Glomerular visceral epithelial cell (primary cell): ENCODE data around the gene ANXA3.

Source experiments
- DNase-seq: peaks from one replicate; pipeline ENCODE4 v3.0.0-alpha.2; 2016; ENCODE audit errors: extremely low spot score

ANXA3 gene

DNA sequence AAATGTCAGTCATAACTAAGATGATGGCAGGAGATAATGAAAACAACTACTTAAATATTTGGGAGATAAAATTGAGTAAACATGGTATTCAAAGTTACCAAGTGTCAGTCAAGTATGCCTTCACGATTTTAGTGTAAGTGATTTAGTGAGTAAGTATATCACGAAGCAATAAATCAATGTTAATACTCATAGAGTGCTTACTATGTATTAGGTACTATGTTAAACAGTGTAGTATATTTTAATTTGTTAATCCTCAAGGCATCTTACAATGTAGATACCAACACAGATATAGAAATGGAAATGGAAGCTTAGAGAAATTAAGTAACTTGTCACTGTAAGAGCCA, 59.6 kb downstream of the ANXA3 start:
- no peak for DNase-seq

DNA sequence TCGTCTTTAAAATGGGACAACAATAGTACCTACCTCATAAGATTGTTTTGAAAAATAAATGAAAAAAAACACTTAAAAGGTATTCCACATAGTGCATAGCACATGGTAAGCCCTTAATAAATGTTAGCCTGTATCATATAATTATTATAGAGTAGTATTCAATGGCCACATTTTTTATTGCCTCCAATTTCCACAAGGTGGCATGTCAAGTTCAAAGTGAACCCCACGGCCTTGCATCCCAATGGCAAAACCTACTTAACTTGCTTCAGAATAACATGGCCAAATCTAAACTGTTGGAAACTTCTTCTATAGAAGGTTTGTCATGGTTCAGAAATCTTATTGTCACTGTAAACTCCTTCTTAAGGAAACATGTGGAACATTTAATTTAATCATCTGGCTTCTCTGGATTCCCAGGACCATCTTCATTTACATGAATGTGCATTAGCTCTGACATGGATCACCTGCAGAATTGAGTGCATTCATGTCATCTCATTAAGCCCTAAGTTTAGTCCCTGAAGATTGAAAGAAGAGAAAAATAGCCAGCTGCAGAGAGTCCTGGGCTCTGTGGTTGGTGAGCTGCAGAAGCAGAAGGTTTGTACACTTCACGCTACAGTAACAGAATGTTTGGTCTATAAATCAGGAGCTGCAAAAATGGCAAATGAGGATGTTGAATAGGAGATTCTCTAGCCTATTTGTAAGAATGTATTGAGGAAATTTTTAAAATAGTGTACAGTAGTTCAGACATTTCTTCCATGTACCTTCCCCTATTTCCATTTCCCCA, 61.0 kb downstream of the ANXA3 start:
- peak; percentile 51 for DNase-seq

DNA sequence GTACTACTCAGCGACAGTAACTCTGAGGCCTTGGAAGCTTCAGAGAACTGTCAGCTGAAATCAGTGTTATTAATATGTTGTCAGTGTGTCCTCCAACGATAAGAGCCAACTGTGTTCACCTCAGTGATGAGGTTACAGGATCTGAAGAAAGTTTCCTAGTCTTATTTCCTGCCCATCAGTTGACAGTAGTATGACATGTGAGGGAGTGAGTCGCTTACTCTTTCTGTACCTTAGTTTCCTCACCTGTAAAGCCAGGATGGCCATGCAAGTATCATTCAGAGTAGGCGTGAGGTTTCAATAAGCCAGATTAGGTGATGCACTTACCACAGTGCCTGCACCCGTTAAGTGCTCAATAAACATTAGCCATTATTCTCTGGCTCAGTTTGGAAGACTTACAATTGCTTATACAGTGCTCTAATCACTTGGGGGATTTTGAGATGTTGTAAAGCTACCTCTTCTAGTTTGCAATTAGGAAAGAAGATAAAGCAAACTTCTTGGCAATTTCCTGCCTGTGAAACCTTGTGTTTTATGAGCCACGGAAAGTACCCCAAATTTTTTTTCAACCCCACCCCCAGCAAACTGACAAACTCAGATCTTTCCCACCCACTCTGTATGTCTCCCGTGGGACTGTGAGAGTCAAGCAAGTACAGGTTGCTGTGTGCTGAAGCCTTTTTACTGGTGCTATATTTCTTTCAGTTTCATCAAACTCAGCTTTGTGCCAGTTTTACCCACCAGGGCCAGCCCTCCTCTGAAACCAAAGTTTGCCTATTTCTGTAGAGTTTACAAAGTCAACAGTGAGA, 62.2 kb downstream of the ANXA3 start:
- no peak for DNase-seq

DNA sequence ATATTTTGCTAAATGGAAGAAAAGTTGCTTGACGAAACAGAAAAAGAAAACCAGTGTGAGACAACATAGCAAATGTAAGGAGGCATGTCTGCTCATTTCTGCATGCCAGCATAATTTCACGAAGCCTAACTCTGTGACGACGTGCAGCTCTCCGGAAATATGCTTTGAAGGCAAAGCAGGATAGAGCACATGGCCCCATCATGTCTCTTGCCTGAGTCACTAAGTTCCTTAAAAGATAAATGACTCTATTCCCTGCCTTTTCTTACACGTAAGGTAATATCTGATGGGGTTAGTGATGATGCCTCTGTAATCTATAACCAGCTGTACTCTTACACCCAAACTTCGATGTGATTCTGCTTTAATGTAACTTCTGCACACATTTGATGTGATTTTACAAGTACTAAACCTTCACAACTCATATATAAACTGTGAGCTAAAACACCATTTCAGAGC, 64.5 kb downstream of the ANXA3 start:
- DNase-seq = no peak

DNA sequence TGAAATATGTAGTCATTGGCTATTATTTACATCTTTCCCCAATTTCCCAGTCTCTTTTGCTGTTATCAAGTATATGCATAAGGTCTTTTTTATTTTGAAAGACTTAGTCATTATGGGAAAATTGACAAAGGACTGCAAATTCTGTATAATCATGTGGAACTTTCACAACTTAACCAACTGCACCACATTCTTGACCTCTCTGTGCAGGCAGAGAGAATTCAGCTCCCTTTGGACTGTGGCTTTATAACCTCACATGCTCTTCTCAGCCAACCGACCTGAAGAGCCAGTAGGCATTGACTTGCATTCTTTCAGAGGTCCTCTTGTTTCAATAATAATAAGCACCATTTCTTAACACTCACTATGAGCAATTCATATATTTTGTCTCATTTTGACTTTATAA, 66.9 kb downstream of the ANXA3 start:
- DNase-seq = no peak

DNA sequence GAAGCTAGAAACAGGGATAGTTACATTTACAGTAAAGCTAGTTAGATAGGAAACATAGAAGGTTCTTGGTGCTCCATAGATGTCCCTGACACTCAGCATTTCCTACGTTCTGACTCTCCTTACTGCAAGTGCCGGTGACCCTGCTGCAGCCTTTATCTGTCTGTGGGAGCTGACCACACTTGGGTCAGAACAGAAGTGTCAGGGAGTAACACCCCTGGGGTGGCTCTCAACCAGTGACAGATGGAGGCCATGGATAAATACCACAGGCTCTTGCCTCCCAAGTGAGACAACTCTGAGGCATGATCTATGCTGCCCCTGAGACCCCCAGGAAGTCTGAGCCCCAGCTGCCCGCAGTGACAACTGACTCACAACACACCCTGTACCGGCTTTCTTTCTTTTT, 69.8 kb downstream of the ANXA3 start:
- DNase-seq = no peak

DNA sequence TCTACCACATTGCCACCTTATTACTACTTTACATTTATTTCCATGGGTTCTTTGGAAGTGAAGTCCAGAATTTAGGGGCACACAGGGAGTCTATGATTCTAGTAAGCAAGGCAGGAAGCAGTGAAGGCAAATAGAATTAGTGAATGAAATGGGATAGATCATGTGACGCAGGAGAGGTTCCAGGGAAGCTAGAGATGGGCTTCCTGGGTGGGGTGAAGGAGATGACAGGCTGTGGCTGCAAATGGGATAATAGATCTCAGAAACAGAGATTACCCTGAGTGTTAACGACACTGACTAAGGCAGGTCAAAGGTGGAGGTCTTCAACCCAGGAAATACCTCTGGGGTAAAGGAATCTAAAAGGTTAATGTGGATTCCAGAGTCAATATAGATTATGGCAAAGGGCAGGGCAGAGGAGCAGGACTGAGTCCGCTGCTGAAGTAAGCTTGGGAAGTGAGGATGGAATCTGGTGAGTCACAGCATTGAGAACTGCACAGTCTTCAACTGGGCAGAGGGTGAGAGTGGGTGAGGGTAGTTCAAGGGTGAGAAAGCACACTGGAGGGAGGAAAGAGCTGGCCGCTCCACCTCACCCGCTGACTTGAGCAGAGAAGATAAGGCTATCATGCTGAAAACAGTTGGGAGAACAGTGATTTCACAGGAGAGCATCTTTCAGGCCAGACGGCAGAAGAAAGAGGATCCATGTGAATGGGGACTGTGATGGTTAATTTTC, 70.8 kb downstream of the ANXA3 start:
- peak; percentile 71 for DNase-seq

- peak; percentile 37 for DNase-seq
These were observed 72.5 kb downstream of the ANXA3 start for GRCh38 chr4:78624048-78624447.

GRCh38 chr4:78625073-78625472, 73.5 kb downstream of the ANXA3 start:
- peak; percentile 23 for DNase-seq

- peak; percentile 60 for DNase-seq
These were observed 75.7 kb downstream of the ANXA3 start for GRCh38 chr4:78627046-78627965.

DNA sequence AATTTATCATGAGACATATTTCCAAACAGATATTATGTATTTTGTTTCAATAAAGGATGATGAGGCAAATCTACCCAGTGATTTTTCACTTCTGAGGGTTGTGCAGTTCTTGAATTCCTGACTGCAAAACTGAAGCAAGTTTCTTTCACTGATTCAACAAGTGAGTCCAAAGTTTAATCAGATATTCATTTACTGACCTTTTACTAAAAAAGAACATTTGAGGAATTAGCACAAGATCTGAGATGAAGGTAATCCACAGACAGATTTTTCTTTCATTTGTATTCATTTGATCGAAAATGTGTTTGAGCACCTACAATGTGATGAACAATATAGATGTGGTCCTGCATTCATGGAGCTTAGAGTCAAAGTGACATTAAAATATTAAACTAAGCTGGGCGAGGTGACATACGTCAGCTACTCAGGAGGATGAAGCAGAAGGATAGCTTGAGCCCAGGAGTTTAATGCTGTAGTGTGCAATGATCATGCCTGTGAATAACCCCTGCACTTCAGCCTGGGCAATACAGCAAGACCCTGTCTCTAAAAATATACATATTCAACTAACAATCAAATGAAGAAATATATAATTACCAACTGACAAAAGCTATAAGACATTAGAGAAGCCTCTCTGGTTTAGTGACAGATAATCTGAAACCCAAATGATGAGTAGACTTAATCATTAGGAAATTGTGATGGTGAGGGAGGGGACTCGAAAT, 76.6 kb downstream of the ANXA3 start:
- DNase-seq = no peak

GRCh38 chr4:78629991-78630541, 78.5 kb downstream of the ANXA3 start:
- no peak for DNase-seq

DNA sequence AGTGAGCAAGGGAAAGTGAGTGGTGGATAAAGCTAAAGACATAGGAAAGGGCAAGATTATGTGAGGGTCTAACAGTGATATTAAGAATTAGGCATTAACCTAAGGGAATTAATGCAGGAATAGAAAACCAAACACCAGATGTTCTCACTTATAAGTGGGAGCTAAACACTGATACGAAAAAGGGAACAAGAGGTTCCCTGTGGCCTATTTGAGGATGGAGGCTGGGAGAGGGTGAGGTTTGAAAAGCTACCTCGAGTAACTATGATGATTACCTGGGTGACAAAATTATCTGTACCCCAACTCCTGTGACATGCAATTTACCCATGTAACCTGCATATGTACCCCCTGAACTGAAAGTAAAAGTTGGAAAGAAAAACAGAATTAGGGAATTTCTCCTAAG, 79.0 kb downstream of the ANXA3 start:
- DNase-seq = no peak

GRCh38 chr4:78634011-78634664, 82.6 kb downstream of the ANXA3 start:
- no peak for DNase-seq

- DNase-seq = no peak
These were observed 87.0 kb downstream of the ANXA3 start for GRCh38 chr4:78638337-78639172.

DNA sequence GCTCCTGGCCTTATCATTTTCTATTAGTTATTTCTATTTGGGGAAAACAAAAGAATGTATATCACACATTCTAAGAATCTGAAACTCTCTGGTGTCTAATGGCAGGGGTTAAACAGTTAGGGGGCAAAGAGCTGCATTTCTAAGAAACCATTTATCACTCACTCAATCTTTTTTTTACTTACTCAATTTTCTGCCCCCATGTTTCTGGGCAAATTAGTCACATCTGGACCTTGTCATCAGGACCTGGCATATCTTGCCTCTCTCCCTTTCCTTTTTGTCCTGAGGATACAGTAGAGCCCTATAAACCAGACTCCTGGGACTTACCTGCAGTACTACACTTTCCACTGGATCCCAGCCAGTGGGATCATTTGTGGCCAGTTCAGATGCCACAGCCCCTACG, 89.1 kb downstream of the ANXA3 start:
- no peak for DNase-seq

DNA sequence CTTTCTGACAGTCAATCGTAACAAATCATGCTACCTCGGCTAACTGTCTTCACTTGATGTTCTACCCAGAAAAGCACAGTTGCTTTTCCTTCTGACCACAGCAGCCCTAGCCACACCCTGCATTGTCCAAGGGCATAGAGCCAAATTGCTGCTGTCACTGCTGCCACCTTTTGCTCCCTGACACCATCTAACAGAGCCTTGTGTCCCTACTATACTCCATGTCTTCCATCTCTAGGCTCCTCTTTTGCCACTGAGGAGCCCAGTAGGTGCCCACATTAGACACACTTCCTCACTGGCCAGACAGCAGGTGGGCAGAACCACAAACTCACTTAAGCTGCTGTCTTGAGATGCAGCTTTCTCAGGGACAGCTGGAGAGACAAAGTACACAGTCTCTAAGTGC, 91.4 kb downstream of the ANXA3 start:
- DNase-seq = no peak

DNA sequence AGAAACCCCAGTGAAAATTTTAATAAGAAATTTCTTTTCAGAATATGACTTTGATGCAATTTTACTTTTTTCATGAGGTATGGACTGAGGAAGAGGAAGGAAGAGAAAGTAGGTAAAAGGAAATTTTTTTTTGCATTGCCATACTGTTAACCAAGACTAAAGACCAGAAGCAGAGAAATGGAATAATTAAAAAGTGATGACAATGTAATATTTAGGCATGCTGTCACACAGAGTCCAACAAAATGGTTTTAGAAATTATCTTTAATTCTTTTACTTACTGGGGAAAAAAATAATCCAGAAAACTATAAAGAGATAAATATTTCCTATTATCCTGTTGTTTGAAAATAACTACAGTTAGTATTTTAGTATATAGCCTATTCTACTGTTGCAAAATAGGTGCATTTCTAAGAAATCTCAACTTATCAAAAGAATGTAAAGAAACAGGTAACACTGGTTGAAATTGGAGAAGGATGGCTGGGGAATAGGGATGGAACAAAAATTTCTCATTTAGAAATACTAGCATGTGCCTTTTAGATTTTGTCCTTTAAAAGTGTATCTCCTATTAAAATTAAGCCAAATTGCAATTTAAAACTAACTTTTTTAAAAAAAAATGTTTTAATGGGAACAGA, 92.6 kb downstream of the ANXA3 start:
- DNase-seq = no peak
